ENCODE data around the gene BPGM.
A peak's percentile ranks its signal among the peaks of the same experiment; 100 is the strongest.

The BPGM gene

GRCh38 chr7:134646425-134647305 lies at the start of gene BPGM:
TSS of gene BPGM (plus strand) at chr7:134646853. CDS start at chr7:134661508, 14,655 bp downstream.
- TF ChIP-seq CTCF (IDR thresholded peaks at IDR 0.05; ENCODE audit: low read depth, low read length, missing control alignments): peak; percentile 32
- H3K4me3 ChIP-seq (replicated peaks; ENCODE audit: low read depth, low read length): peak within 1 kb of the TSS; percentile 91
- peak; percentile 100 for DNase-seq (ENCODE audit: extremely low read depth, low read depth)

- no peak for DNase-seq (ENCODE audit: extremely low read depth, low read depth)
- TF ChIP-seq CTCF (IDR thresholded peaks at IDR 0.05; ENCODE audit: low read depth, low read length, missing control alignments): no peak
- no peak overlapping the region for H3K4me3 ChIP-seq (replicated peaks; ENCODE audit: low read depth, low read length)
These were observed 47.3 kb upstream of the BPGM start for GRCh38 chr7:134599371-134599770.

GRCh38 chr7:134601459-134601858 lies 45.2 kb upstream of the BPGM start:
- no peak for DNase-seq (ENCODE audit: extremely low read depth, low read depth)

GRCh38 chr7:134602881-134603451 lies 43.7 kb upstream of the BPGM start:
- H3K4me3 ChIP-seq (replicated peaks; ENCODE audit: low read depth, low read length): no peak overlapping the region
- TF ChIP-seq CTCF (IDR thresholded peaks at IDR 0.05; ENCODE audit: low read depth, low read length, missing control alignments): no peak
- DNase-seq (ENCODE audit: extremely low read depth, low read depth): no peak

More at GRCh38 chr7:134601459-134601858, 45.2 kb upstream of the BPGM start:
- H3K4me3 ChIP-seq (replicated peaks; ENCODE audit: low read depth, low read length): no peak overlapping the region
- no peak for TF ChIP-seq CTCF (IDR thresholded peaks at IDR 0.05; ENCODE audit: low read depth, low read length, missing control alignments)

GRCh38 chr7:134605978-134606923 lies 40.4 kb upstream of the BPGM start:
- DNase-seq (ENCODE audit: extremely low read depth, low read depth): no peak
- peak; percentile 94 for TF ChIP-seq CTCF (IDR thresholded peaks at IDR 0.05; ENCODE audit: low read depth, low read length, missing control alignments)
- no peak overlapping the region for H3K4me3 ChIP-seq (replicated peaks; ENCODE audit: low read depth, low read length)

GRCh38 chr7:134611611-134612151 lies 35.0 kb upstream of the BPGM start:
- no peak overlapping the region for H3K4me3 ChIP-seq (replicated peaks; ENCODE audit: low read depth, low read length)
- no peak for TF ChIP-seq CTCF (IDR thresholded peaks at IDR 0.05; ENCODE audit: low read depth, low read length, missing control alignments)
- DNase-seq (ENCODE audit: extremely low read depth, low read depth): no peak
